Measurements from ENCODE around the gene ANKRD44. TPM values are rescaled to one million over a fixed set of nuclear protein-coding genes. Genes with fewer than 3 reads are reported as not detected.

The ANKRD44 gene
- total and polyA plus RNA-seq, 2 of the 8 experiments (the other 6 are each of a cell fraction or from before 2014, with no cell fraction given): 1.2 to 1.3 TPM

DNA sequence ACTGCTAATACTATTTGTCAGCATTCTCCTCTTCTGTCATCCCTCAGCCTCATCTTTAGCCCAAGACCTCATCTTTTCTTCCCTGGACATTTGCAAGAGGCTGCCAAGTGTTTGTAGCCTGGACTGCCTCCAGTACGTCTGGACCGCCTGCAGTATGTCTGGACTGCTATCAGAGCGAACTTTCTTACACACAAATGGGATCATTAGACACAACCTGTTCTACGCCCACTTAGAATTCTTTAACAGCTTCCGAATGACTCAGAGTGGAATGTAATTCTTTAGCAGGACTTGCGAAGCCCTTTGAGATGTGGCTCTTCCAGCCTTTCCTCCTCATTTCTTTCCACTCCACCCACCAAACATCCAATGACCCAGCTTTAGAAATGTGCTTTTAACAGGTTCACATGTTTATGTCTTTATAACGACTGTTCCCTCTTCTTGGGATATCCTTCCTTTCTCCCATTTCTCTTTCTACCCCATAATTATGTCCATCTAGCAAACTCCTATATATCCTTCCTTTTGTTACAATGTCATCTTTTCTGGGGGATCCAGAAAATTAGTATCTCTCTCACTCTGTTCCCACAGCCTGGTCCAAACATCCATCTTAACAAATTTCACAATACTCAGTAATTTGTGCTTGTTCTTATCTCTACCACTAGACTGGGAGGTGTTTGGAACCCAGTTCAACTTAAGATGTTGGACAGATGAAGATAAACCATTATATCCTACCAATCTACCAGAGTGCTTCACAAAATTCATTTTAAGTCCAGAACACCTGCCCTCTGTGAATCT lies 212.8 kb downstream of the ANKRD44 start:
- CTCF ChIA-PET (ENCODE audit: partially characterized antibody): interaction anchor here (0.7 to 4.5 kb wide), 10 partner anchors 12 to 331 kb away, joined by 3 to 41 read pairs (median 3); no protein-coding TSS in a partner anchor

More for the DNA sequence above, 212.8 kb downstream of the ANKRD44 start:
- no peaks in the 10 kb centered on the region for H4K20me1 ChIP-seq (replicated peaks in 1 of 2; ENCODE audit: control insufficient read depth in 1 of 2, insufficient read depth in 2 of 2, low read length in 2 of 2)
- FAIRE-seq (no peak), DNase-seq (ENCODE audit: low read depth in 1 of 2, low spot score in 2 of 2) (no peak)
- no peak overlapping the region for H4K5ac ChIP-seq (ENCODE audit: insufficient read length, low read depth, low read length)
- WGBS, 2 experiments (ENCODE audit: extremely low coverage in 1 of 2, insufficient coverage in 1 of 2, insufficient read length in 1 of 2, insufficient replicate concordance in 2 of 2, low coverage in 1 of 2, low lambda C conversion rate in 2 of 2, missing lambda C conversion rate in 1 of 2): 90% methylated on average over 7 of the region's 7 CpGs; no CpG with 5 or more reads in 1 of the 2 experiments
- no peak overlapping the region for H4K8ac ChIP-seq (ENCODE audit: extremely low read depth, insufficient read depth, low read length)
- H2BK15ac ChIP-seq (ENCODE audit: low read length): no peak overlapping the region
- no peak for TF ChIP-seq SP1 (IDR thresholded peaks at IDR 0.05; ENCODE audit: low read depth, low read length)
- TF ChIP-seq JUN (IDR thresholded peaks at IDR 0.05; ENCODE audit: low read depth, low read length): no peak
- TF ChIP-seq JUND (IDR thresholded peaks at IDR 0.05; ENCODE audit: low read length): no peak
- no peak for TF ChIP-seq RBBP5 (IDR thresholded peaks at IDR 0.05; ENCODE audit: borderline replicate concordance, low read depth, low read length)
- TF ChIP-seq SIX5 (IDR thresholded peaks at IDR 0.05; ENCODE audit: low read depth, low read length): no peak
- no peak overlapping the region for H3K9ac ChIP-seq (replicated peaks in 1 of 4; ENCODE audit: extremely low read depth in 1 of 4, low read depth in 3 of 4, low read length in 3 of 4)
- H3K27me3 ChIP-seq (replicated peaks in 1 of 4; ENCODE audit: control insufficient read depth in 3 of 4, extremely low read depth in 1 of 4, insufficient read depth in 3 of 4, low read length in 3 of 4): no peaks in the 10 kb centered on the region
- H3K18ac ChIP-seq (ENCODE audit: extremely low read depth, low read length): no peak overlapping the region
- no peak overlapping the region for H3K56ac ChIP-seq (replicated peaks; ENCODE audit: insufficient read length, low read depth, low read length)
- no peak overlapping the region for H2AFZ ChIP-seq (ENCODE audit: low read length)
- no peak overlapping the region for H3K4ac ChIP-seq (replicated peaks; ENCODE audit: insufficient read length, low read depth, low read length)
- H4K91ac ChIP-seq (replicated peaks; ENCODE audit: insufficient read length, low read length): no peak overlapping the region
- H2BK120ac ChIP-seq (replicated peaks; ENCODE audit: low read depth, low read length): no peak overlapping the region
- no peaks in the 10 kb centered on the region for H3K9me3 ChIP-seq (ENCODE audit: insufficient read depth in 2 of 2, low read depth in 1 of 2, low read length in 1 of 2)
- H3K23ac ChIP-seq (ENCODE audit: insufficient read length): no peak overlapping the region
- no peak overlapping the region for H3K4me3 ChIP-seq (ENCODE audit: extremely low read depth in 1 of 4, insufficient read depth in 2 of 4, low read depth in 3 of 4, low read length in 4 of 4)
- POLR2A ChIA-PET (ENCODE audit: partially characterized antibody): no interaction called here
- H2BK12ac ChIP-seq (ENCODE audit: low read depth, low read length): no peak overlapping the region
- no peaks in the 10 kb centered on the region for H3K23me2 ChIP-seq (ENCODE audit: low read depth, low read length)
- no peak overlapping the region for H3K27ac ChIP-seq (ENCODE audit: low read depth, low read length)
- H3K14ac ChIP-seq (ENCODE audit: insufficient read length): no peak overlapping the region
- H3K4me2 ChIP-seq (ENCODE audit: insufficient read depth in 1 of 2, low read depth in 2 of 2, low read length in 2 of 2): no peak overlapping the region
- H3K79me1 ChIP-seq (ENCODE audit: low read depth, low read length): no peaks in the 10 kb centered on the region
- no peaks in the 10 kb centered on the region for H3K79me2 ChIP-seq (ENCODE audit: control insufficient read depth in 1 of 2, insufficient read depth in 2 of 2, low read length in 2 of 2)
- no peak overlapping the region for H2AK5ac ChIP-seq (ENCODE audit: low read depth, low read length)
- H3K36me3 ChIP-seq (ENCODE audit: control insufficient read depth in 2 of 4, insufficient read depth in 4 of 4, low read length in 3 of 4): no peaks in the 10 kb centered on the region
- H2BK5ac ChIP-seq (ENCODE audit: low read depth, low read length): no peak overlapping the region
- H3K4me1 ChIP-seq (replicated peaks in 1 of 4; ENCODE audit: control insufficient read depth in 3 of 4, insufficient read depth in 4 of 4, low read length in 3 of 4): no peaks in the 10 kb centered on the region
- no peak overlapping the region for H2BK20ac ChIP-seq (ENCODE audit: low read length)

Measured in H1 (cell line).